Measurements from ENCODE around the gene JARID2. TPM values are rescaled to one million over a fixed set of nuclear protein-coding genes. Genes with fewer than 3 reads are reported as not detected.

JARID2 gene
- total and polyA plus RNA-seq, 4 donors: 1.4 to 12.3 (median 3.4) TPM

GRCh38 chr6:15308435-15309213 lies 62.8 kb downstream of the JARID2 start:
- DNase-seq (ENCODE audit: low spot score): no peak
- H3K9me3 ChIP-seq (ENCODE audit: control insufficient read depth in 4 of 4, low read length in 3 of 4): no peaks in the 10 kb centered on the region
- H3K4me3 ChIP-seq (ENCODE audit: low read depth in 1 of 3, low read length in 3 of 3): no peak overlapping the region
- H3K27me3 ChIP-seq (ENCODE audit: control insufficient read depth in 4 of 4, insufficient read depth in 4 of 4, low read length in 3 of 4): no peaks in the 10 kb centered on the region
- TF ChIP-seq TAF1 (conservative IDR thresholded peaks at IDR 0.05) (no peak), HNF4G (IDR thresholded peaks at IDR 0.05) (no peak), NR2F2 (IDR thresholded peaks at IDR 0.05) (peak; percentile 75), ATF3 (IDR thresholded peaks at IDR 0.05) (no peak), SP1 (IDR thresholded peaks at IDR 0.05) (no peak), FOXA2 (IDR thresholded peaks at IDR 0.05) (no peak), RAD21 (IDR thresholded peaks at IDR 0.05) (peak in 1 of 2 donors; percentile 3), JUND (IDR thresholded peaks at IDR 0.05) (no peak), GABPA (IDR thresholded peaks at IDR 0.05 in 1 of 2, conservative IDR thresholded peaks at IDR 0.05 in 1 of 2) (no peak)
- peaks cover 0 to 7% (median 1%) of the 10 kb centered on the region in 4 donors for H3K4me1 ChIP-seq (ENCODE audit: control insufficient read depth in 4 of 4, insufficient read depth in 4 of 4, low read length in 3 of 4)
- no peak overlapping the region for H3K27ac ChIP-seq (ENCODE audit: low read depth in 1 of 2, low read length in 2 of 2)
- 65% methylated on average over 5 of the region's 5 CpGs for WGBS
- H3K36me3 ChIP-seq (ENCODE audit: control insufficient read depth in 4 of 4, insufficient read depth in 3 of 4, low read depth in 1 of 4, low read length in 3 of 4): no peaks in the 10 kb centered on the region
- no peak overlapping the region for H3K9ac ChIP-seq (ENCODE audit: low read depth in 1 of 2, low read length in 2 of 2)

GRCh38 chr6:15309611-15310283 lies 63.9 kb downstream of the JARID2 start:
- Histone ChIP-seq H3K36me3 (ENCODE audit: control insufficient read depth in 4 of 4, insufficient read depth in 3 of 4, low read depth in 1 of 4, low read length in 3 of 4) (no peaks in the 10 kb centered on the region), H3K9me3 (ENCODE audit: control insufficient read depth in 4 of 4, low read length in 3 of 4) (no peaks in the 10 kb centered on the region), H3K9ac (ENCODE audit: low read depth in 1 of 2, low read length in 2 of 2) (no peak overlapping the region), H3K4me1 (ENCODE audit: control insufficient read depth in 4 of 4, insufficient read depth in 4 of 4, low read length in 3 of 4) (peaks cover 0 to 5% (median 1%) of the 10 kb centered on the region in 4 donors), H3K27me3 (ENCODE audit: control insufficient read depth in 4 of 4, insufficient read depth in 4 of 4, low read length in 3 of 4) (no peaks in the 10 kb centered on the region), H3K27ac (ENCODE audit: low read depth in 1 of 2, low read length in 2 of 2) (no peak overlapping the region), H3K4me3 (ENCODE audit: low read depth in 1 of 3, low read length in 3 of 3) (no peak overlapping the region)
- 78% methylated on average over 3 of the region's 3 CpGs for WGBS
- no peak for DNase-seq (ENCODE audit: low spot score)
- TF ChIP-seq RAD21 (IDR thresholded peaks at IDR 0.05) (no peak), SP1 (IDR thresholded peaks at IDR 0.05) (no peak), FOXA1 (IDR thresholded peaks at IDR 0.05) (no peak), FOXA2 (IDR thresholded peaks at IDR 0.05) (no peak), MAX (IDR thresholded peaks at IDR 0.05) (no peak), ATF3 (IDR thresholded peaks at IDR 0.05) (no peak), RXRA (IDR thresholded peaks at IDR 0.05) (no peak), EGR1 (IDR thresholded peaks at IDR 0.05; ENCODE audit: low read depth in 2 of 2) (no peak), JUND (IDR thresholded peaks at IDR 0.05) (no peak), YY1 (IDR thresholded peaks at IDR 0.05) (no peak), NR2F2 (IDR thresholded peaks at IDR 0.05) (no peak), HNF4A (conservative IDR thresholded peaks at IDR 0.05) (no peak), REST (IDR thresholded peaks at IDR 0.05) (no peak), ZBTB33 (IDR thresholded peaks at IDR 0.05) (no peak), TAF1 (conservative IDR thresholded peaks at IDR 0.05) (no peak), CTCF (IDR thresholded peaks at IDR 0.05; ENCODE audit: low read depth, low read length, missing input control) (no peak), HNF4G (IDR thresholded peaks at IDR 0.05) (no peak), GABPA (IDR thresholded peaks at IDR 0.05 in 1 of 2, conservative IDR thresholded peaks at IDR 0.05 in 1 of 2) (no peak)

All from liver (tissue), 9 donors.